Measurements from ENCODE around the gene PTGIS. TPM values are rescaled to one million over a fixed set of nuclear protein-coding genes. Genes with fewer than 3 reads are reported as not detected.

The PTGIS gene
- polyA plus RNA-seq, 3 donors from 2014 or later = not detected

DNA sequence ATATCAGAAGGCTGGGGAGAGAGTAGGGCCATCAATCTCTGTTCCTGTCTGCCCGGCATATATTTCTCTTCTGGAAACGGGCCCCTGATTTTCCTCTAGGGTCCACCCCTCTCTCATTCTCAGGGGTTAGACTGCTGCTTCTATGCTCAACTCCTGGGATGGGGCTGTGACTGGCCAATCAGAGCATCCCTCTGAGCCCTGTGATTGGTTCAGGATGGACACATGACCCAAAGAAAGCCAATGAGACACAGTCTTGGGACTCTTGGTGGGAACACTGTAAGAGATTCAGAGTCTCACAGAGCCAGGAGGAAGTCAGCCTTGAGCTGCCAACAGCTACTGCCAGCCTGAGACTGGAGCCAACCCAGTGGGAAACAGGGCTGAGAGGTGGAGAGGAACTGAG is 54.4 kb downstream of the PTGIS start:
- Mint-ChIP-seq H3K4me1 (peaks cover 12% of the 10 kb centered on the region in 2 donors), H3K27me3 (ENCODE audit: low read depth in 3 of 3) (peaks cover 7 to 22% (median 14%) of the 10 kb centered on the region in 3 donors), H3K36me3 (no peaks in the 10 kb centered on the region), H3K4me3 (no peak overlapping the region), H3K27ac (no peak overlapping the region), H3K9me3 (no peaks in the 10 kb centered on the region)
- no peak for DNase-seq

DNA sequence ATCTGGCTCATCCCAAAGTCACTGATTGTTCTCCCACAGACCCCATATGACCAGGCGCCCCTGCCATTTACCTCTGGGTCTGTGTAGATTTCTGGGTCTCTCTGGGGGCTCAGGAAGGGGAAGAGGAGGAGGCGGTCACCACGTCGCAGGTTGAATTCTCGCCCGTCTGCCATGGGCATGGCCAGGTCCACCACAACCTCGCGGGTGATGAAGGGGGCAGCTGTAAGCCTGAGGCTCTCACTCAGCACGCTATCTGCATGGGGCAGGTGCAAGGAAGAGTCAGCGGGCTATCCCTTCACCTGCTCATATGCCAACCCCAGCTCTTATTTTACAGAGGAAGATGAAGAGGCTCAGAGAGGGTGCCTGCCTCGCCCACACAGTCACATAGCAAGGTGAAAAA is 54.9 kb downstream of the PTGIS start:
- Mint-ChIP-seq H3K36me3 (no peaks in the 10 kb centered on the region), H3K27ac (no peak overlapping the region), H3K9me3 (no peaks in the 10 kb centered on the region), H3K4me3 (no peak overlapping the region), H3K27me3 (ENCODE audit: low read depth in 3 of 3) (peaks cover 8 to 26% (median 11%) of the 10 kb centered on the region in 3 donors), H3K4me1 (peaks cover 7% of the 10 kb centered on the region in 2 donors)
- no peak for DNase-seq

DNA sequence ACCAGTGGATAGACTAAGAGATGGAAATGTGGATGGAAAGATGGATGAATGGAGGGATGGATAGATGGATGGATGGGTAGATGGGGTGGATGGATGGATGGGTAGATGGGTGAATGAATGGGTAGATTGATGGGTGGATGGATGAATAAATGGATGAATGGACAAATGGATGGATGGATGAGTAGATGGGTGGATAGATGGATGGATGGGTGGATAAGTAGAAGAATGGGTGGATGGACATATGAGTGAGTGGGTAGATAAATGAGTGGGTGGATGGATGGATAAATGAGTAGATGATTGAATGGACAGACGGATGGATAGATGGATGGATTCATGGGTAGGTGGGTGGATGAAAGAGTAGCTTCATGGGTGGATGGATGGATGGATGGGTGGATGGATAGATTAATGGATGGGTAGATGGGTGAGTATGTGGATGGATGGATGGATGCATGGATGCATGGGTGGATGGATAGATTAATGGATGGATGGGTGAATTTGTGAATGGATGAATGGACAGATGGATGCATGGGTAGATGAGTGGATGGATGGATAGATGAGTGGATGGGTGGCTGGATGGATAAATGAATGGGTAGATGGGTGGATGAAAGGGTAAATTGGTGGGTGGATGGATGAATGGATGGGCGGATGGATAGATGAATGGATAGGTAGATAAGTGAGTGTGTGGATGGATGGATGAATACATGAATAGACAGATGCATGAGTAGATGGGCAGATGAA is 56.0 kb downstream of the PTGIS start:
- H3K9me3 Mint-ChIP-seq = no peaks in the 10 kb centered on the region

DNA sequence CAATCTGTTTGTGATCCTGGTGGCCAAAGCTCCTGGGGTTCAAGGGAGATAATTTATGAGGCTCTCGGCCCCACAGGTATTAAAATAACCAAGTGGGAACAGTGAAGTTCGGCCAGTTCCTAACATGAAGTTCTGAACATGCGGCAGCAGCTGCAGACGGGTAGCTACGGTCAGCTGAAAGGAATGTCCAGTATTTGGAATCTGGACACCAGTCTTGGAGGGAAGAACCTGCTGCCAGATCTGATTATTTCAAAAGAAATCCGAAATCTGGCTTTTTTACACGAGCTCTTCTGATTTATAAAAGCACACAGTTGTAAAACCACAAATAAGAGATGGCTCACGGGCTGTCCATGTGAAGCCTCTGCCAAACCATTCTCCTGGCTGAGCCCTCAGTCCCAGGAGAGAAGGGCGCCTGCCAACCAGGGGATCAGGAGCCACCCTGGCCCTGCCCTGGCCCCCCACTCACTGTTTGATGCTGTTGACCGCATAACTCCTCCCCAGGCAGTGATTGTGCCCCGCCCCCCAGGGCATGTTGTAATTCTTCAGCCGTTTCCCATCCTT is 57.3 kb downstream of the PTGIS start:
- no peak for DNase-seq
- Mint-ChIP-seq H3K9me3 (no peaks in the 10 kb centered on the region), H3K27me3 (ENCODE audit: low read depth in 3 of 3) (peaks cover 8 to 31% (median 14%) of the 10 kb centered on the region in 3 donors), H3K27ac (no peak overlapping the region), H3K4me1 (no peaks in the 10 kb centered on the region), H3K4me3 (no peak overlapping the region), H3K36me3 (no peaks in the 10 kb centered on the region)

More for the DNA sequence above, 56.0 kb downstream of the PTGIS start:
- no peaks in the 10 kb centered on the region for H3K4me1 Mint-ChIP-seq
- H3K27ac Mint-ChIP-seq = no peak overlapping the region
- H3K4me3 Mint-ChIP-seq = no peak overlapping the region
- no peak for DNase-seq
- H3K36me3 Mint-ChIP-seq = no peaks in the 10 kb centered on the region
- peaks cover 8 to 31% (median 14%) of the 10 kb centered on the region in 3 donors for H3K27me3 Mint-ChIP-seq (ENCODE audit: low read depth in 3 of 3)

DNA sequence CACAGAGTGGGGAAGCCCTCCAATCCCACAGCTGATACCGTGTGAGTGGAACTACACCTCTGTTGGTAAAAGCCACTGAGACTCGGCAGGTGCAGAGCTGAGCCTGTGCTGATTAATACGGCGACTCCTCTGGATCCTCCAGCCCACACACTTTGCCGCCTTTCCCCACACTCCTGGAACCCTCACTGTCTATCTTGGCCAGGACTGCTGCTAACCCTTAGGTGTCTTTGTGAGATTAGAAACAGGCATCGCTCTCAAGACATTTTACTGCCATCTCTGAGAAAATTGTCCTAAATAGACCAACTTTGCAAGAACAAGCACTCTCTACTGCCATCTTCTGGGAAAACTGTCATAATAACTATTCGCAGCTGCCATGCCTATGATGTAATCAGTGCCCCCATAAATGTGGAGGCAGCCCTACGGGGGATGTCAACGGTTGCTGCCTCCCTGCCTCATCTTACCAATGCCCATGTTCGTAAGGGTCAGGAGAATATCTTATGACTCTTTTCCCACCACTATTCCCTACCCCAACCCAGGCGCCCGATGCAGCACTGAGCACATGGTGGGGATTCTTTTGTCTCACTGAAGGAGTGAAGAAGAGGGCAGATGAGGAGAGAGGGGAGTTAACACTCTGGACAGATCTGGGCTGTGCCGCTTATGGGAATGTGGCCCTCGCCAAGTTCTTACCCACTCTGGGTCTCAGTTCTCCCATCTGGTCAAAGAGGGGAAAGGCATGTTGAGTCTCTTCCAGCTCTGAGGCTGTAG is 59.3 kb downstream of the PTGIS start:
- H3K27me3 Mint-ChIP-seq (ENCODE audit: low read depth in 3 of 3) = peaks cover 7 to 26% (median 14%) of the 10 kb centered on the region in 3 donors
- no peaks in the 10 kb centered on the region for H3K4me1 Mint-ChIP-seq
- H3K9me3 Mint-ChIP-seq = no peaks in the 10 kb centered on the region
- DNase-seq = peak in 1 of 3 donors; percentile 19
- H3K27ac Mint-ChIP-seq = no peak overlapping the region
- H3K4me3 Mint-ChIP-seq = no peak overlapping the region
- no peaks in the 10 kb centered on the region for H3K36me3 Mint-ChIP-seq

DNA sequence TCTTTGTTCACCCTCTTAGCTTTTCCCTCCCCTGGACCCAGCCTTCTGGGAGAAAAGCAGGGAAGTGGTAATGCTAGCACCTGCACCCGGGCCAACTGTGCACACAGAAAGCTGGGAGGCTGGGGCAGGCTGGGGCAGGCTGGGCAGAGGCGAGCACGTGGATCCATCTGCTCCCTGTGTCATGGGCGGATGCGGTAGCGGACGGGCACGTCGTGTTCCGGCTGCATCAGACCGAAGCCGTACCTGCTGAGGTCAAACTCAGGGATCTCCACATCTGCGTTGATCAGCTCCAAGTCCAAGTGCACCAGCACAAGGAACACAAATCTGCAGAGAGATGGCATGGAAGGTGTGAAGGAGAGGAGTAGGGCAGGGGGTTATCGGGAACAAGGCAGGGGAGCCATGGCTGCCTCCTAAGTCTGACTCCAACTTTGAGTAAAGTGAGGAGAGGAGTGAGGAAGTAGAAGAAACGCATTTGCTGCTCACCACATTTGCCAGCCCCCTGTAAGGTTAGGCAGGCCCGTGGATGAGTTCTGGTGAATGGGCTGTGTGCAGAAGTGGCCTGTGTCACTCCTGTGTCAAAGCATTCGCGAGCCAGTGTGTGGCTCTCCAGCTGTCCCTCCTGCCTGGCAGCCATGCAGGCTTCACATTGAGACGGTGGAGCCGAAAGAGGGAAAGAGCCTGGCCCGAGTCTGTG is 60.0 kb downstream of the PTGIS start:
- Mint-ChIP-seq H3K4me3 (no peak overlapping the region), H3K27me3 (ENCODE audit: low read depth in 3 of 3) (peaks cover 5 to 28% (median 16%) of the 10 kb centered on the region in 3 donors), H3K9me3 (no peaks in the 10 kb centered on the region), H3K4me1 (no peaks in the 10 kb centered on the region), H3K27ac (no peak overlapping the region), H3K36me3 (no peaks in the 10 kb centered on the region)
- DNase-seq = no peak

DNA sequence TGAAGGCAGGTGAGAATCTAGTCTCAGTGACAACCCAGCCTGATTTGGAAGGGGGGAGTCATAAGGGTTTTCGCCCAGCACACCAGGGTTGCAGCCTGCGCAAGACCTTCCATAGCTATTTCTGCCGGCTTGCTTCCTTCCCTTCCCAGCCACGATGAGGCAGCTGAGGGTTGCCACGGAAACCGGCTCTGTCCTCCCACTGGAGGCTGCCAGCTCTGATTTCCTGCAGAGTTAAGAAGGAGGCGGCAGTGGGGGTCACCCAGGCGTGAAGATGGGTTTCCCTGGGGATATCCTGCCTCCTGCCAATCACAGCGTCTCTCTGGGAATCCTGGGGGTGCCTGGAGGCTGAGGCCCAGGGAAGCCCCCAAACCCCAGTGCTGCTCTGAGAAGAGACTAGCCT is 62.4 kb downstream of the PTGIS start:
- Mint-ChIP-seq H3K27me3 (ENCODE audit: low read depth in 3 of 3) (peaks cover 7 to 26% (median 16%) of the 10 kb centered on the region in 3 donors), H3K4me3 (no peak overlapping the region), H3K36me3 (no peaks in the 10 kb centered on the region), H3K27ac (no peak overlapping the region), H3K9me3 (no peaks in the 10 kb centered on the region), H3K4me1 (no peaks in the 10 kb centered on the region)
- no peak for DNase-seq

DNA sequence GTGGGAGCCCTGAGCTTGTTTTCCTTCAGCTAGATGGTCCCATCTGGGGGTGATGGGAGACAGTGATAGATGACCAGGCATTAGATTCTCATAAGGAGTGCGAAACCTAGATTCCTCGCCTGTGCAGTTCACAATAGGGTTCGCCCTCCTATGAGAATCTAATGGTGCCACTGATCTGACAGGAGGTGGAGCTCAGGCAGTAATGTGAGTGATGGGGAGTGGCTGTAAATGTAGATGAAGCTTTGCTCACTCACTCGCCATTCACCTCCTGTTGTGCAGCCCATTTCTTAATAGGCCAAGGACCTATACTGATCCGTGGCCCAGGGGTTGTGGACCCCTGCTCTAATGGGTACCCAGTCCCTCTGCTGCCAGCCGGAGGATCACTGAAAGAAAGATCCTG is 64.8 kb downstream of the PTGIS start:
- H3K4me1 Mint-ChIP-seq = no peaks in the 10 kb centered on the region
- H3K36me3 Mint-ChIP-seq = no peaks in the 10 kb centered on the region
- peaks cover 2 to 18% (median 7%) of the 10 kb centered on the region in 3 donors for H3K27me3 Mint-ChIP-seq (ENCODE audit: low read depth in 3 of 3)
- no peak overlapping the region for H3K27ac Mint-ChIP-seq
- H3K9me3 Mint-ChIP-seq = no peaks in the 10 kb centered on the region
- DNase-seq = no peak
- H3K4me3 Mint-ChIP-seq = no peak overlapping the region

DNA sequence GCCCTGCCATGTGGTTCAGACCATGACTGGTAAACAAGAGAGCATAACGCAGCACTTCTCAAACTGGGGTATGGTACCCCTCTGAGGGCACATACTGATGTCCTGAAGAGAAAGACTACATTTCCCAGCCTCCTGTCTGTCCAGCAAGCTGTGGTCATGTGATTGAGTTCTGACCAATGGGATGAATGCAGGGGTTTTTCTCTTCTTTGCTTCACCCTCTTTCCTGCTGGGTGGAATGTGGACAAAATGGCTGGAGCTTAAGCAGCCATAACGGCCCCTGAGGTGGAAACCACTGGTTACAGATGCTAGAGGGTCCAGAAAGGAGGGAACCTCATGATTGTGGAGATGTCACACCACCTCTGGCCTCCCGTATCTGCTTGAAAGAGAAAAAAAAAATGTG is 66.0 kb downstream of the PTGIS start:
- H3K27me3 Mint-ChIP-seq (ENCODE audit: low read depth in 3 of 3) = peaks cover 2 to 14% (median 2%) of the 10 kb centered on the region in 3 donors
- no peaks in the 10 kb centered on the region for H3K9me3 Mint-ChIP-seq
- H3K4me1 Mint-ChIP-seq = no peaks in the 10 kb centered on the region
- no peak for DNase-seq
- no peak overlapping the region for H3K27ac Mint-ChIP-seq
- H3K36me3 Mint-ChIP-seq = no peaks in the 10 kb centered on the region
- no peak overlapping the region for H3K4me3 Mint-ChIP-seq

DNA sequence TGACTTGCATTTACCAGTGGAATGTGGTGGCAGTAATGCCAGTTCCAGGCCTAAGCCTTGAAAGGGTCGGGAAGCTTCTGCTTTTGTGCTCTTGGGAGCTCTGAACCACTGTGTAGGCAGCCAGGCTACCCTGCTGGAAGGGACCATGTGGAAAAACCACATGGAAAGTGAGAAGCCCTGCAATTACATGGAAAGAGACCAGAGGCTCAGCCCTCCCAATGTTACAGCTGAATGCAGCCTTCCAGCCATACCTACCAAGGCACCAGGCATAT is 70.6 kb downstream of the PTGIS start:
- Mint-ChIP-seq H3K36me3 (no peaks in the 10 kb centered on the region), H3K4me1 (no peaks in the 10 kb centered on the region), H3K27me3 (ENCODE audit: low read depth in 3 of 3) (peaks cover 5 to 9% (median 7%) of the 10 kb centered on the region in 3 donors), H3K9me3 (no peaks in the 10 kb centered on the region), H3K4me3 (no peak overlapping the region), H3K27ac (no peak overlapping the region)
- no peak for DNase-seq

DNA sequence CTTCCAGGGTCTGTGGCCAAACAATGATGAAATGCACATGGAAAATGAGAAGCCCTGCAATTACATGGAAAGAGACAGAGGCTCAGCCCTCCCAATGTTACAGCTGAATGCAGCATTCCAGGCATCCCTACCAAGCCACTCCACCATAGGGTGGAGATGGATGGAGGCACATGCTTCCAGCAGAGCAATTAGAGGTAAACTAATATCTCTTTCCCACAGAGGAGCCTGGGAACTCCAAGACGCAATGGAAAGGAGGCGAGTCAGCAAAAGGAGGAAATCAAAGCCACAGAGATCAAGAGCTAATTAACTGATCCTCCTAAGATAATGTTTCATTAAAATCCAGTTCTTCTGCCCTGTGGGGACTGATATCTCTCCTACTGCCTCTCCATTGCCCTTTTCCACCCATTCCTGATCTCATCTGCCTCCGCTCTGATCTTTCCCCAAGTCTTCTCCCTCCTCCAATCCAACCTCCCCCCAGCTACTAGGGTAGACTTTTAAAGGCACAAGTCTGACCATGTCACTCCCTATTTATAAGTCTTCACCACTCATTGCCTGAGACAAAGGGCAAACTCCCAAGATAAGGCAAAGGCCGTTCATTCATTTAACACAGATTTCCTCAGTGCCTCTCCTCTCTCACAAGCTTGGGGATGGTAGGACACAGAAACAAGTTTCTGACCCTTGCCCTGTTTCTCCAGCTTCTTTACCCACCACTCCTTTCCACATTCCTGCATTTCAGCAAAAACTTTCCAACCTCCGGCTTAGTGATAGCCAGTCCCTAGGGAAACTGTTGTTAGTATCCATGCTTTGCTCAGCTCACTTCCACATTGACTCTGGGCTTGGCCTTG is 71.2 kb downstream of the PTGIS start:
- H3K4me3 Mint-ChIP-seq = no peak overlapping the region
- DNase-seq = no peak
- no peaks in the 10 kb centered on the region for H3K4me1 Mint-ChIP-seq
- peaks cover 5 to 12% (median 9%) of the 10 kb centered on the region in 3 donors for H3K27me3 Mint-ChIP-seq (ENCODE audit: low read depth in 3 of 3)
- no peak overlapping the region for H3K27ac Mint-ChIP-seq
- H3K9me3 Mint-ChIP-seq = no peaks in the 10 kb centered on the region
- no peaks in the 10 kb centered on the region for H3K36me3 Mint-ChIP-seq

DNA sequence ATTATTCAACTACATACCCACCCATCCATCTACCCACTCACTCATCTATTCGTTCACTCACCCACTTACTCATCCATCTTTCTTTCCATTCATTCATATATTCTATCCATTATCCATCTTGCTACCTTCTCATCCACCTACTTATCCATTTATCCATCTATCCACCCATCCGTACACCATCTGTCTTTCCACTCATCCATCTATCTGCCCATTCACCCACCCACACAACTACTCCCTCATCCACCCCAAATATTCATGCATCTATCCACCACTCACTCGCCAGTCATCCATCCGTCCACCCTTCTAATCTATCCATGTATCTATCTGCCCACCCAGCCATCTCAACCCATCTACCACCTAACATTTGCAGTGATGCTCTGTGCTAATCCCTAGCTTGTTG is 71.9 kb downstream of the PTGIS start:
- Mint-ChIP-seq H3K9me3 (no peaks in the 10 kb centered on the region), H3K4me3 (no peak overlapping the region), H3K4me1 (no peaks in the 10 kb centered on the region), H3K27ac (no peak overlapping the region), H3K27me3 (ENCODE audit: low read depth in 3 of 3) (peaks cover 3 to 12% (median 4%) of the 10 kb centered on the region in 3 donors), H3K36me3 (no peaks in the 10 kb centered on the region)
- no peak for DNase-seq

DNA sequence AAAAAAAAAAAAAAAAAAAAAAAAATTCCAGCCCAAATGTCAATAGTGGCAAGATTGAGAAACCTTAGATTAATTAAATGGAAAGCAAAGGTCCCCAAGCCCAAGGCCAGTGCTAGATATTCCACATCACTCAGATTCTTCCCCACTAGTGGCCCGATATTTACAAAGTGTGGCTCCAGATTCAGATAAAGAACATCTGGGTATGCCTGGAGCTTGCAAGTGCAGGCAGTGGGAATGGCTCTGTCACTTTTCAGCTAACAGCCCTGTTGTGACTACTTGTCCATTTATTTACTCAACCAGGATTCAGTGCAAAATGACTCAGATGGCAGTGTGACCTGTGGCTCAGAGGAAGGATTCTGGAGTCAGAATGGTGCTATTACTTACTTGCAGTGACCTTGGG is 77.2 kb downstream of the PTGIS start:
- H3K36me3 Mint-ChIP-seq = no peaks in the 10 kb centered on the region
- H3K27ac Mint-ChIP-seq = no peak overlapping the region
- no peaks in the 10 kb centered on the region for H3K4me1 Mint-ChIP-seq
- no peak overlapping the region for H3K4me3 Mint-ChIP-seq
- H3K27me3 Mint-ChIP-seq (ENCODE audit: low read depth in 3 of 3) = peaks cover 4 to 24% (median 15%) of the 10 kb centered on the region in 3 donors
- H3K9me3 Mint-ChIP-seq = peaks cover 0 to 6% (median 0%) of the 10 kb centered on the region in 6 donors
- DNase-seq = no peak
